A549 treated with RU486 at 1 μM for 4 hours (cell line): Measurements from ENCODE around the gene AJAP1. TPM values are rescaled to one million over a fixed set of nuclear protein-coding genes. Genes with fewer than 3 reads are reported as not detected.

Experiments used
- total RNA-seq: library from RNA; stranded (reverse); fragments of 200-300 nt; extraction: Qiagen RNA extraction; gene quantifications from 5 replicates; pipeline ENCODE4 v1.2.3, GENCODE V29; 2022; ENCODE audit warnings: low read depth

Gene AJAP1, protein sequence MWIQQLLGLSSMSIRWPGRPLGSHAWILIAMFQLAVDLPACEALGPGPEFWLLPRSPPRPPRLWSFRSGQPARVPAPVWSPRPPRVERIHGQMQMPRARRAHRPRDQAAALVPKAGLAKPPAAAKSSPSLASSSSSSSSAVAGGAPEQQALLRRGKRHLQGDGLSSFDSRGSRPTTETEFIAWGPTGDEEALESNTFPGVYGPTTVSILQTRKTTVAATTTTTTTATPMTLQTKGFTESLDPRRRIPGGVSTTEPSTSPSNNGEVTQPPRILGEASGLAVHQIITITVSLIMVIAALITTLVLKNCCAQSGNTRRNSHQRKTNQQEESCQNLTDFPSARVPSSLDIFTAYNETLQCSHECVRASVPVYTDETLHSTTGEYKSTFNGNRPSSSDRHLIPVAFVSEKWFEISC
- not detected in 5 replicates for total RNA-seq

DNA sequence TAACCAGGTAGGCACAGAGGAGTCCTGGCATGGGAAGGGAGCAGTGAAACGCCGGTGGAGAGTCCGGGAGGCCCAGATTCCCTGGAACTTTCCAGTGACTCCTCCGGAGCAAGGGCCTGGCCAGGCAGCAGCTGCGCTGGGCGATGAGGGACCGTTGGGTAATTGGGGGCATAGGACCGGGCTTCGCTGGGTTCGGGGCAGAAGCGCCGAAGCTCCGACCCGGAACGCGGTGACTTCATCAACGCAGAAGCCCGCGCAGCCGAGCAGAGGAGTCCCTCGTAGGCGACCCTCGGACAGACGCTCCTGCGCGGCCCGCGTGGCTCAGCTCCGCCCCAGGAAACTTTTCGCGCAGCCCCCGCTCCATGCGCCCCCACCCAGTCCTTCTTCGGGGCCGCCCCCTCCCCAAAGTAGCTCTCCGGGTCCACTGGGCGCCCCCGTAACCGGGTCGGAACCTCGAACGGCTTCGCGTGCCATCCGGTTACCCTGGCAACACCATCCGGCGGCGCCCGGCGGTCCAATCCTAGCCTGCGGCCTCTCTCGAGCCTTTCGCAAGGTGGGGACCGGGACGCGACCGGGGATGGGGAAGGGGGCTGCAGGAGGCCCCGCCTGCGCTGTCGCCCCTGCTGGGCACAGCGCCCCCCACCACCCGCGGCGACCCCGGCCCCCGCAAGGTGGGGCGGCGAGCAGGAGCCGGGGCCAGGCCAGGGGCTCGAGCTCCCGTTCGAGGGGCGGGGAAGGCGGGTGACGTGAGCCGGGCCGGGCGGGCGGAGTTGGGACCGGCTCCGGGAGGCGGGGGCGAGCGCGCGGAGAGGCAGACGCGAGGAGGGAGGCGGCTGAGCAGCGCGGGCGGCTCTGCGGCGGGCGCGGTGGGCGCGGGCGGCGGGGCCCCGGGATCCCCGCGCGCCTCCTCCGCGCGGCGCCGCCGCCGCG, at the start of gene AJAP1:
AJAP1 (plus strand) TSS at position 814 of the 930 bp plus-strand sequence. CDS start 817 bp downstream, outside the sequence.

